Endothelial cell of umbilical vein (primary cell): ENCODE results near the gene LCLAT1. TPM values are rescaled to one million over a fixed set of nuclear protein-coding genes. Genes with fewer than 3 reads are reported as not detected.

Source experiments
- BruUV-seq: library from RNA; stranded (reverse); fragments of 400-500 nt; replicated peaks from 2 replicates; lab custom pipeline; 2021; lab: Mats Ljungman, UMichigan
- CTCF ChIA-PET: fragments of 300-600, 350-600 bp; sonication (Branson Sonifier 250); formaldehyde crosslinking; loops from one replicate; lab custom pipeline; 2021; ENCODE audit warnings: antibody characterized with exemption, inconsistent platforms; lab: Charles Lee
- POLR2A ChIA-PET: fragments of 300-600, 350-600 bp; sonication (Branson Sonifier 250); formaldehyde crosslinking; loops from one replicate; lab custom pipeline; 2021; ENCODE audit warnings: antibody characterized with exemption, inconsistent platforms; lab: Charles Lee
- DNase-seq: peaks from one replicate; pipeline ENCODE4 v3.0.0-alpha.2; 2011; ENCODE audit warnings: low read depth, low spot score
- FAIRE-seq: peaks from 2 replicates; lab custom pipeline; 2011; peaks lifted over from hg19 to GRCh38; lab: Jason Lieb, UNC
- H2AFZ ChIP-seq: 2 replicates; pipeline ENCODE4 v1.6.0; 2012; ENCODE audit warnings: low read depth, low read length, control low read depth, inconsistent platforms
- H3K27ac ChIP-seq: 2 replicates; pipeline ENCODE4 v1.5.1; 2011; ENCODE audit warnings: low read depth, mild to moderate bottlenecking, control low read depth, low read length, moderate library complexity; ENCODE audit not compliant: insufficient read depth
- H3K27me3 ChIP-seq, 2 experiments: 2 replicates each; pipeline versions ENCODE4 v1.6.0 to v1.6.1; 2011; ENCODE audit warnings: low read length in 2 of 2, mixed read lengths in 1 of 2; ENCODE audit not compliant: control insufficient read depth in 2 of 2, insufficient read depth in 2 of 2
- H3K36me3 ChIP-seq, 2 experiments: 2 replicates in 1 of 2; 3 replicates in 1 of 2; pipeline ENCODE4 v1.5.1; 2011; ENCODE audit warnings: low read length in 2 of 2, mild to moderate bottlenecking in 1 of 2, moderate library complexity in 1 of 2; ENCODE audit not compliant: control insufficient read depth in 2 of 2, insufficient read depth in 2 of 2; ENCODE audit errors: extremely low read depth in 1 of 2
- H3K4me1 ChIP-seq: 3 replicates; pipeline ENCODE4 v1.5.1; 2011; ENCODE audit warnings: mild to moderate bottlenecking, low read length; ENCODE audit not compliant: control insufficient read depth, insufficient read depth; ENCODE audit errors: extremely low read depth
- H3K4me2 ChIP-seq: 2 replicates; pipeline ENCODE4 v1.6.1; 2011; ENCODE audit warnings: low read length, control low read depth, mixed read lengths; ENCODE audit not compliant: insufficient read depth
- H3K4me3 ChIP-seq, 3 experiments: fragments of 200-600 bp in 1 of 3; sonication (generic), shearing (Covaris generic) in 1 of 3; replicated peaks in 1 of 3; 2 replicates each; pipeline ENCODE4 v1.5.1; 2011 to 2016; ENCODE audit warnings: control low read depth in 3 of 3, low read length in 3 of 3, mild to moderate bottlenecking in 2 of 3, inconsistent platforms in 1 of 3, low read depth in 1 of 3, moderate library complexity in 1 of 3; ENCODE audit not compliant: insufficient read depth in 1 of 3
- H3K79me2 ChIP-seq: 2 replicates; pipeline ENCODE4 v1.6.0; 2012; ENCODE audit warnings: low read length, inconsistent platforms; ENCODE audit not compliant: control insufficient read depth, insufficient read depth
- H3K9ac ChIP-seq: replicated peaks from 2 replicates; pipeline ENCODE3; 2011; ENCODE audit warnings: low read length, control low read depth; ENCODE audit not compliant: insufficient read depth; ENCODE audit errors: extremely low read depth
- H3K9me1 ChIP-seq: replicated peaks from 3 replicates; pipeline ENCODE4 v1.6.0; 2011; ENCODE audit warnings: mild to moderate bottlenecking, low read length; ENCODE audit not compliant: control insufficient read depth, insufficient read depth; ENCODE audit errors: extremely low read depth
- H3K9me3 ChIP-seq: replicated peaks from 2 replicates; pipeline ENCODE4 v1.5.1; 2012; ENCODE audit warnings: low read length, inconsistent platforms; ENCODE audit not compliant: control insufficient read depth, insufficient read depth
- H4K20me1 ChIP-seq: replicated peaks from 2 replicates; pipeline ENCODE3; 2011; ENCODE audit warnings: mild to moderate bottlenecking, low read length; ENCODE audit not compliant: control insufficient read depth, insufficient read depth; ENCODE audit errors: extremely low read depth
- EZH2 ChIP-seq: IDR thresholded peaks from 2 replicates; pipeline ENCODE4 v1.6.1; 2012; ENCODE audit warnings: borderline replicate concordance, low read depth, mild to moderate bottlenecking, moderate library complexity, low read length, inconsistent platforms; ENCODE audit not compliant: severe bottlenecking
- FOS ChIP-seq: IDR thresholded peaks from 2 replicates; pipeline ENCODE4 v1.6.1; 2011; ENCODE audit warnings: mild to moderate bottlenecking, low read length, moderate library complexity, borderline replicate concordance; ENCODE audit not compliant: insufficient read depth
- GATA2 ChIP-seq: IDR thresholded peaks from 2 replicates; pipeline ENCODE4 v1.7.0; 2011; ENCODE audit warnings: low read depth, mild to moderate bottlenecking, moderate library complexity, mixed read lengths, low read length; ENCODE audit not compliant: insufficient read length, insufficient read depth
- JUN ChIP-seq: IDR thresholded peaks from 2 replicates; pipeline ENCODE4 v1.6.1; 2011; ENCODE audit warnings: borderline replicate concordance, low read depth; ENCODE audit not compliant: insufficient read length, insufficient read depth
- MAX ChIP-seq: IDR thresholded peaks from 2 replicates; pipeline ENCODE4 v1.6.1; 2011; ENCODE audit not compliant: insufficient read depth, insufficient read length
- MYC ChIP-seq: IDR thresholded peaks from one replicate; pipeline ENCODE4 v1.6.1; 2011; ENCODE audit warnings: mild to moderate bottlenecking, low read depth, low read length
- POLR2A ChIP-seq: IDR thresholded peaks from 2 replicates; pipeline ENCODE4 v1.6.1; 2012; ENCODE audit warnings: low read depth, mild to moderate bottlenecking, control low read depth, low read length
- POLR2AphosphoS5 ChIP-seq: IDR thresholded peaks from 2 replicates; pipeline ENCODE4 v1.6.1; 2012; ENCODE audit warnings: low read depth, mild to moderate bottlenecking, control low read depth, low read length, moderate library complexity; ENCODE audit not compliant: insufficient read depth
- dilution Hi-C: fragments of 300-500 bp; cut with MboI; formaldehyde crosslinking; loops from one replicate; pipeline ENCODE4 v1.15.0; 2019; ENCODE audit warnings: low sequenced_read_pairs; ENCODE audit not compliant: extremely low pct_ligation_motif_present
- intact Hi-C: fragments of 100-400 bp; cut with micrococcal nuclease; formaldehyde crosslinking; loops from one replicate; pipeline ENCODE4 v1.10.0; 2022
- polyA plus RNA-seq, 4 experiments: library from polyadenylated mRNA; depleted of rRNA in 3 of 4; stranded (reverse) in 3 of 4; unstranded in 1 of 4; fragments of >200 nt; gene quantifications; 2 replicates each; pipeline versions ENCODE4 v1.2.1 to v1.2.3, GENCODE V29; 2011 to 2012; ENCODE audit warnings: missing spikeins in 1 of 4
- total RNA-seq: library from RNA; stranded (reverse); gene quantifications from 2 replicates; pipeline ENCODE4 v1.2.3, GENCODE V29; 2021
- TF ChIP-seq, protein P1 (sequence below), 2 donors: IDR thresholded peaks; 1 replicate in 1 of 2; 2 replicates in 1 of 2; pipeline ENCODE4 v1.5.1; 2011; ENCODE audit warnings: low read length in 2 of 2, mild to moderate bottlenecking in 2 of 2, moderate library complexity in 2 of 2, control low read depth in 1 of 2, inconsistent platforms in 1 of 2, low read depth in 1 of 2; ENCODE audit not compliant: insufficient read depth in 1 of 2; ENCODE audit errors: extremely low read depth in 1 of 2

Gene LCLAT1
- total and polyA plus RNA-seq, 2 donors (not counting 3 experiments of a cell fraction or from before 2014, with no cell fraction given): 6.1 to 20.8 TPM

- intact Hi-C loops: no loop called here
- Histone ChIP-seq H3K9ac (no peak overlapping the region), H3K4me2 (no peak overlapping the region), H3K27me3 (no peaks in the 10 kb centered on the region), H3K9me3 (no peaks in the 10 kb centered on the region), H3K79me2 (no peaks in the 10 kb centered on the region), H3K4me3 (no peak overlapping the region), H4K20me1 (no peaks in the 10 kb centered on the region), H3K4me1 (no peaks in the 10 kb centered on the region), H3K9me1 (no peaks in the 10 kb centered on the region), H3K27ac (no peak overlapping the region), H2AFZ (no peak overlapping the region), H3K36me3 (no peaks in the 10 kb centered on the region)
- FAIRE-seq (no peak), DNase-seq (no peak)
- CTCF ChIA-PET: no interaction called here
- BruUV-seq: no TSS peak
- POLR2A ChIA-PET: no interaction called here
- dilution Hi-C loops: no loop called here
- TF ChIP-seq POLR2AphosphoS5 (no peak), JUN (no peak), FOS (no peak), EZH2 (no peak), MYC (no peak), GATA2 (no peak), POLR2A (no peak), MAX (no peak)
- TF ChIP-seq, protein P1, sequence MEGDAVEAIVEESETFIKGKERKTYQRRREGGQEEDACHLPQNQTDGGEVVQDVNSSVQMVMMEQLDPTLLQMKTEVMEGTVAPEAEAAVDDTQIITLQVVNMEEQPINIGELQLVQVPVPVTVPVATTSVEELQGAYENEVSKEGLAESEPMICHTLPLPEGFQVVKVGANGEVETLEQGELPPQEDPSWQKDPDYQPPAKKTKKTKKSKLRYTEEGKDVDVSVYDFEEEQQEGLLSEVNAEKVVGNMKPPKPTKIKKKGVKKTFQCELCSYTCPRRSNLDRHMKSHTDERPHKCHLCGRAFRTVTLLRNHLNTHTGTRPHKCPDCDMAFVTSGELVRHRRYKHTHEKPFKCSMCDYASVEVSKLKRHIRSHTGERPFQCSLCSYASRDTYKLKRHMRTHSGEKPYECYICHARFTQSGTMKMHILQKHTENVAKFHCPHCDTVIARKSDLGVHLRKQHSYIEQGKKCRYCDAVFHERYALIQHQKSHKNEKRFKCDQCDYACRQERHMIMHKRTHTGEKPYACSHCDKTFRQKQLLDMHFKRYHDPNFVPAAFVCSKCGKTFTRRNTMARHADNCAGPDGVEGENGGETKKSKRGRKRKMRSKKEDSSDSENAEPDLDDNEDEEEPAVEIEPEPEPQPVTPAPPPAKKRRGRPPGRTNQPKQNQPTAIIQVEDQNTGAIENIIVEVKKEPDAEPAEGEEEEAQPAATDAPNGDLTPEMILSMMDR (IDR thresholded peaks at IDR 0.05; ENCODE audit: extremely low read depth in 1 of 2, insufficient read depth in 1 of 2, low read depth in 1 of 2, low read length in 2 of 2): no peak
Observed at GRCh38 chr2:30567317-30567716, 120.3 kb downstream of the LCLAT1 start.
